ENCODE measurements around the gene RPS26.
A peak's percentile ranks its signal among the peaks of the same experiment; 100 is the strongest.
"Not testable (repeated sequence)": the region's sequence is repeated elsewhere in the genome, so short reads cannot be mapped to it uniquely, and the experiment has no call there.

Gene RPS26

DNA sequence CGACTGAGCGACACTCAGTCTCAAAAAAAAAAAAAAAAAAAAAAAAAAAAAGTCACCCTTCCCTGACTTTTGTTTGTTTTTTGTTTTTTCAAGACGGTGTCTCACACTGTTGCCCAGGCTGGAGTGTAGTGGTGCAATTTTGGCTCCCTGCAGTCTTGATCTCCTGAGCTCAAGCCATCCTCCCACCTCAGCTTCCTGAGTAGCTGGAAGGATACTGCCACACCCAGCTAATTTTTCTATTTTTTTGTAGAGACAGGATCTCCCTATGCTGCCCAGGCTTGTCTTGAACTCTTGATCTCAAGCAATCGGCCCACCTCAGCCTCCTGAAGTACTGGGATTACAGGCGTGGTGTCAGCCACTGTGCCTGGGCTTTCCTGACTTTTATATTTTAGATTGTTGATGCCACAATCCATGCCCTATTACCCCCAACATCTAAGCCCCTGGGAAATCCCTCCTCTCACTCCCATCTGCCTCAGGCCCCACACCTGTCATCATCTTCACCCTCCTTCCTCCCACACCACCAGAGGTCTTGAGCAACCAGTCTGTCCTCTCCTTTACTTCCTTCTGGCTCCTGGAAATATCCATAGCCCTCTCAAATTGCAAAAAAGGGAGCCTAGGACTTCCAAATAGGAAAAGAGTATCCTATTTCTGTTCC, 13.1 kb upstream of the RPS26 start:
- H3K9me3 ChIP-seq (ENCODE audit: control insufficient read depth, low read length): no peaks in the 10 kb centered on the region
- H3K4me3 ChIP-seq (ENCODE audit: low read length): no peak overlapping the region
- no peak for DNase-seq (ENCODE audit: low read depth)
- H3K36me3 ChIP-seq (ENCODE audit: control insufficient read depth, insufficient read depth, low read length, severe bottlenecking): peaks cover 29% of the 10 kb centered on the region
- peak overlapping the region; percentile 76 for H3K9ac ChIP-seq (ENCODE audit: low read length)
- peaks cover 18% of the 10 kb centered on the region for H3K4me1 ChIP-seq (ENCODE audit: control insufficient read depth, insufficient read depth, low read length)
- H3K27me3 ChIP-seq (replicated peaks; ENCODE audit: control insufficient read depth, insufficient read depth, low read length): no peaks in the 10 kb centered on the region

DNA sequence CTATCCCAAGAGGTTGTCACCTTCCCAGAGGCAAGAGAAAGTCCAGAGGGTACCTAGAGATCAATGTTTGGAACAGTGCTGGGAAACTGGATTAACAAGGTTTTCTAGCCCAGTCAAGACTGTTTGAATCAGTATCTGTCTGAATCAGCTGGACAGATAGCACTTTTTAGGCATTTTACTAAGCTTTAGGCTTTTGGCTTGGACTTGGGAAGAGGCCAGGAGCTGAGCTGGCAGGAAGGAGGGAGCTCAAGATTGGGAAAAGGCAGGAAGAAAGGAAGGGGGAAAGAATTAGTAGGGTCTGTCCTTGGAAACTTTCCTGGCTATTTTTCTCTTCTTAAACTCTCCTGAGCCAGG, 12.6 kb upstream of the RPS26 start:
- peak; percentile 37 for DNase-seq (ENCODE audit: low read depth)
- H3K36me3 ChIP-seq (ENCODE audit: control insufficient read depth, insufficient read depth, low read length, severe bottlenecking): peaks cover 30% of the 10 kb centered on the region
- peak overlapping the region; percentile 39 for H3K4me3 ChIP-seq (ENCODE audit: low read length)
- H3K9me3 ChIP-seq (ENCODE audit: control insufficient read depth, low read length): no peaks in the 10 kb centered on the region
- peak overlapping the region; percentile 76 for H3K9ac ChIP-seq (ENCODE audit: low read length)
- no peaks in the 10 kb centered on the region for H3K27me3 ChIP-seq (replicated peaks; ENCODE audit: control insufficient read depth, insufficient read depth, low read length)
- H3K4me1 ChIP-seq (ENCODE audit: control insufficient read depth, insufficient read depth, low read length): peaks cover 18% of the 10 kb centered on the region

DNA sequence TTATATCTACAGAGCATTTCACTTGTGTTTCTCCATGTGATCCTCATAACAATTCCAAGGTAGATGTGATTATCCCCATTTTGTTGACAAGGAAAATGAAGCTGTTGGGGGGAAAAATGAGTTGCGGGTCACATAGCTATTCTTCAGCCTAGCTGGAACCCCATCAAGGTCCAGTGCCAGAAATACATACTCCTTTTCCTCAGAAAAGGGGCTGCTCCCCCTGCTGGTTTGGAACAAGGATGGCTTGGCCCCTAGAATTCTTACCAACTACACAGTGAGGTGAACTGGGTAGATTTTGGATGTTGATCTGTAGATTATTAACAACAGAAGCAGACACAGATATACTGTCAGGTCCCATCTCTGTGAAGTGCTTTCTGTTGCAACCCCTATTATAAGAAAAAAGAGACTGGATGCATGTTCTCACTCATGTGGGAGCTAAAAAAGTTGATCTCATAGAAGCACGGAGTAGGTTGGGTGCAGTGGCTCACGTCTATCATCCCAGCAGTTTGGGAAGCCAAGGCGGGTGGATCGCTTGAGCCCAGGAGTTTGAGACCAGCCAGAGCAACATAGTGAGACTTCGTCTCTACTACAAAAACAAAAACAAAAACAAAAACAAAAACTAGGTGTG, 11.9 kb upstream of the RPS26 start:
- Histone ChIP-seq H3K9me3 (ENCODE audit: control insufficient read depth, low read length) (no peaks in the 10 kb centered on the region), H3K27me3 (replicated peaks; ENCODE audit: control insufficient read depth, insufficient read depth, low read length) (no peaks in the 10 kb centered on the region), H3K4me1 (ENCODE audit: control insufficient read depth, insufficient read depth, low read length) (peaks cover 18% of the 10 kb centered on the region), H3K9ac (ENCODE audit: low read length) (peak overlapping the region; percentile 76), H3K4me3 (ENCODE audit: low read length) (peak overlapping the region; percentile 39), H3K36me3 (ENCODE audit: control insufficient read depth, insufficient read depth, low read length, severe bottlenecking) (peaks cover 34% of the 10 kb centered on the region)
- peak; percentile 88 for DNase-seq (ENCODE audit: low read depth)

DNA sequence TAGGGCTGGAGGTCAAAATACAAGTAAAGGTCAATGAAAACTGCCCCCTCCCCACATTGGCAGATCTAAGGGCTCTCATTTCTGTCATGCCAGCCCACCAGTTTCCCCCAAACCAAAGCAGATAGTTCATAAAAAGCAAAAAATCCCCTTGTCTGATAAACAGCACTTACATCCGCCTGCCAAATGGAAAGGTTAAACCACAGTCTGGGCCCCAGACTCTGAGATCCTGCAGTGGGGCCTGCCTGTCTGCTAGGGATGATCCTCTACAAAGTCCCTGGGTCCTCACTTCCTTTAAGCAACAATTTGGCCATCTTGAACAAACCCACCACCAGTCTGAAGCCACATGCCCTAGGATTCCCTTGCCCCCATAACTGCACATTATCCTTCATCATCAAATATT, 9.7 kb upstream of the RPS26 start:
- Histone ChIP-seq H3K4me1 (ENCODE audit: control insufficient read depth, insufficient read depth, low read length) (peaks cover 34% of the 10 kb centered on the region), H3K36me3 (ENCODE audit: control insufficient read depth, insufficient read depth, low read length, severe bottlenecking) (peaks cover 34% of the 10 kb centered on the region), H3K9me3 (ENCODE audit: control insufficient read depth, low read length) (no peaks in the 10 kb centered on the region), H3K9ac (ENCODE audit: low read length) (no peak overlapping the region), H3K27me3 (replicated peaks; ENCODE audit: control insufficient read depth, insufficient read depth, low read length) (no peaks in the 10 kb centered on the region), H3K4me3 (ENCODE audit: low read length) (no peak overlapping the region)
- no peak for DNase-seq (ENCODE audit: low read depth)

DNA sequence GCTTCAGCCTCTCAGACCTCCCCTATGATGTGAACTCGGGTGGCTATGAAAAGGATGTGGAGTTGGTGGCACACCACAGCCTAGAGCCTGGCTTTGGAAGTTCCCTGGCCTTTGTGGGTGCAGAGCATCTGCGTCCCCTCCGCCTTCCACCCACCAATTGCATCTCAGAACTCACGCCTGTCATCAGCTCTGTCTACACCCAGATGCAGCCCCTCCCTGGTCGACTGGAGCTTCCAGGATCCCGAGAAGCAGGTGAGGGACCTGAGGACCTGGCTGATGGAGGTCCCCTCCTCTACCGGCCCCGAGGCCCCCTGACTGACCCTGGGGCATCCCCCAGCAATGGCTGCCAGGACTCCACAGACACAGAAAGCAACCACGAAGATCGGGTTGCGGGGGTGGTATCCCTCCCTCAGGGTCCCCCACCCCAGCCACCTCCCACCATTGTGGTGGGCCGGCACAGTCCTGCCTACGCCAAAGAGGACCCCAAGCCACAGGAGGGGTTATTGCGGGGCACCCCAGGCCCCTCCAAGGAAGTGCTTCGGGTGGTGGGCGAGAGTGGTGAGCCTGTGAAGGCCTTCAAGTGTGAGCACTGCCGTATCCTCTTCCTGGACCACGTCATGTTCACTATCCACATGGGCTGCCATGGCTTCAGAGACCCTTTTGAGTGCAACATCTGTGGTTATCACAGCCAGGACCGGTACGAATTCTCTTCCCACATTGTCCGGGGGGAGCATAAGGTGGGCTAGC, 7.0 kb upstream of the RPS26 start:
- Histone ChIP-seq H3K4me3 (ENCODE audit: low read length) (no peak overlapping the region), H3K9ac (ENCODE audit: low read length) (no peak overlapping the region), H3K4me1 (ENCODE audit: control insufficient read depth, insufficient read depth, low read length) (peaks cover 29% of the 10 kb centered on the region), H3K27me3 (replicated peaks; ENCODE audit: control insufficient read depth, insufficient read depth, low read length) (no peaks in the 10 kb centered on the region), H3K36me3 (ENCODE audit: control insufficient read depth, insufficient read depth, low read length, severe bottlenecking) (peaks cover 29% of the 10 kb centered on the region), H3K9me3 (ENCODE audit: control insufficient read depth, low read length) (no peaks in the 10 kb centered on the region)
- no peak for DNase-seq (ENCODE audit: low read depth)

DNA sequence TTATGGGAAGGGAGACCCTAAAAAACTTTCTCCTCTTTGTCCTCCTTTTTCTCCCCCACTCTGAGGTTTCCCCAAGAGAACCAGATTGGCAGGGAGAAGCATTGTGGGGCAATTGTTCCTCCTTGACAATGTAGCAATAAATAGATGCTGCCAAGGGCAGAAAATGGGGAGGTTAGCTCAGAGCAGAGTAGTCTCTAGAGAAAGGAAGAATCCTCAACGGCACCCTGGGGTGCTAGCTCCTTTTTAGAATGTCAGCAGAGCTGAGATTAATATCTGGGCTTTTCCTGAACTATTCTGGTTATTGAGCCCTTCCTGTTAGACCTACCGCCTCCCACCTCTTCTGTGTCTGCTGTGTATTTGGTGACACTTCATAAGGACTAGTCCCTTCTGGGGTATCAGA, 4.6 kb upstream of the RPS26 start:
- Histone ChIP-seq H3K36me3 (ENCODE audit: control insufficient read depth, insufficient read depth, low read length, severe bottlenecking) (peaks cover 27% of the 10 kb centered on the region), H3K27me3 (replicated peaks; ENCODE audit: control insufficient read depth, insufficient read depth, low read length) (no peaks in the 10 kb centered on the region), H3K4me1 (ENCODE audit: control insufficient read depth, insufficient read depth, low read length) (peaks cover 36% of the 10 kb centered on the region), H3K9ac (ENCODE audit: low read length) (peak overlapping the region; percentile 65), H3K9me3 (ENCODE audit: control insufficient read depth, low read length) (no peaks in the 10 kb centered on the region), H3K4me3 (ENCODE audit: low read length) (peak overlapping the region; percentile 56)
- DNase-seq (ENCODE audit: low read depth): no peak

DNA sequence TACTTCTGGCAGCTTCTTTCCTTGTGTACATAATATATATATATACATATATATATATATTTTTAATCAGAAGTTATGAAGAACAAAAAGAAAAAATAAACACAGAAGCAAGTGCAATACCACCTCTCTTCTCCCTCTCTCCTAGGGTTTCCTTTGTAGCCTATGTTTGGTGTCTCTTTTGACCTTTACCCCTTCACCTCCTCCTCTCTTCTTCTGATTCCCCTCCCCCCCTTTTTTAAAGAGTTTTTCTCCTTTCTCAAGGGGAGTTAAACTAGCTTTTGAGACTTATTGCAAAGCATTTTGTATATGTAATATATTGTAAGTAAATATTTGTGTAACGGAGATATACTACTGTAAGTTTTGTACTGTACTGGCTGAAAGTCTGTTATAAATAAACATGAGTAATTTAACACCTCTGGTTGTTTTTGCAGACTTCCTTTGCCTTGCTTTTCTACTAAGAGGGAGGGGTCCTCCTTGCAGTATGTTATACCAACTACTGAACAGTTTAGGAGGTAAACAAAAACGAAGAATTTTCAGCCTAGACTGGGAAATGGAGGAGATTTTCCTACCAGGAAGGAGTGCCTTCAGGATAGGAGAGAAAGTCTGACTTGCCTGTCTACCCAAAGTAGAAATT, 3.6 kb upstream of the RPS26 start:
- peaks cover 36% of the 10 kb centered on the region for H3K4me1 ChIP-seq (ENCODE audit: control insufficient read depth, insufficient read depth, low read length)
- no peak overlapping the region for H3K4me3 ChIP-seq (ENCODE audit: low read length)
- H3K9ac ChIP-seq (ENCODE audit: low read length): peak overlapping the region; percentile 32
- no peak for DNase-seq (ENCODE audit: low read depth)
- no peaks in the 10 kb centered on the region for H3K9me3 ChIP-seq (ENCODE audit: control insufficient read depth, low read length)
- peaks cover 23% of the 10 kb centered on the region for H3K36me3 ChIP-seq (ENCODE audit: control insufficient read depth, insufficient read depth, low read length, severe bottlenecking)
- no peaks in the 10 kb centered on the region for H3K27me3 ChIP-seq (replicated peaks; ENCODE audit: control insufficient read depth, insufficient read depth, low read length)

DNA sequence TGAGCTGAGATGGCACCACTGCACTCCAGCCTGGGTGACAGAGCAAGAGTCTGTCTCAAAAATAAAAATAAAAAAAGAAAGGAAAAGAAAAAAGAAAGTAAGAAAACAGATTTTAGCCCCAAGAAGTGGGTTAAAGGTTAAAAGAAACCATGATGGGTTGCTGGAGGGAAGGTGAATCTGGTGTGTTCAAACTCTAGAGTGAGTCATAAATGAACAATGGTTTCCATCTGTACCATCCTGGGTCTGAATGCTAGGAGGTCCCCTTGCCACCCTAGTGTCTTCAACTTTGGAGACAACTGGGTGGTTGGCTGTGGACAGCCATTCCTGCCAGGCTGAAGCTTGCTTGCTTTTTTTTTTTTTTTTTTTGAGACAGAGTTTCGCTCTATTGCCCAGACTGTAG, 1.6 kb upstream of the RPS26 start:
- Histone ChIP-seq H3K9ac (ENCODE audit: low read length) (no peak overlapping the region), H3K9me3 (ENCODE audit: control insufficient read depth, low read length) (no peaks in the 10 kb centered on the region), H3K4me3 (ENCODE audit: low read length) (no peak overlapping the region), H3K4me1 (ENCODE audit: control insufficient read depth, insufficient read depth, low read length) (peaks cover 43% of the 10 kb centered on the region), H3K36me3 (ENCODE audit: control insufficient read depth, insufficient read depth, low read length, severe bottlenecking) (peaks cover 27% of the 10 kb centered on the region), H3K27me3 (replicated peaks; ENCODE audit: control insufficient read depth, insufficient read depth, low read length) (no peaks in the 10 kb centered on the region)
- no peak for DNase-seq (ENCODE audit: low read depth)

DNA sequence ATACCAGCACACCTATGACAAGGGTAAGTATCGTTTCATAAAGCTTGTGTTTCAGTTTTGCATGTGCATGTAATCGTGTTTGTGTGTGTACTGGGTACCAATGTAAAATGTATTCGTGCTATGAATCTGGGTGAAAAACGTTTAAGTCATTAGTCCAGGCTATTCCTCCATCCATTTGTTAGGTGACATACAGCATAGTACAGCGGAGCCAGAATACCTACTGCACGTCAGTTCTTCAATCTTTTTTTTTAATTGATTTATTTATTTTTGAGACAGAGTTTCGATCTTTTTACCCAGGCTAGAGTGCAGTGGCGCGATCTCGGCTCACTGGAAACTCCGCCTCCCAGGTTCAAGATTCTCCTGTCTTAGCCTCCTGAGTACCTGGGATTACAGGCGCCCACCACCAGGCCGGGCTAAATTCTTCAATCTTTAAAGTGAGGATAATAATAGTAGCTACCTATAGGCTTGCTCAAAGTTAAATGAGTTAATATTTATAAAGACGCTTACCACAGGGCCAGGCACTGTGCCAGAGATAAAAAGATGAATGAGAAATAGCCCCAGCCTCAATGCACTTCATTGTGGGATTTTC, 661 bp upstream of the RPS26 start:
- Histone ChIP-seq H3K9me3 (ENCODE audit: control insufficient read depth, low read length) (no peaks in the 10 kb centered on the region), H3K27me3 (replicated peaks; ENCODE audit: control insufficient read depth, insufficient read depth, low read length) (no peaks in the 10 kb centered on the region), H3K36me3 (ENCODE audit: control insufficient read depth, insufficient read depth, low read length, severe bottlenecking) (peaks cover 32% of the 10 kb centered on the region), H3K4me1 (ENCODE audit: control insufficient read depth, insufficient read depth, low read length) (peaks cover 37% of the 10 kb centered on the region), H3K4me3 (ENCODE audit: low read length) (peak overlapping the region; percentile 78), H3K9ac (ENCODE audit: low read length) (peak overlapping the region; percentile 85)
- no peak for DNase-seq (ENCODE audit: low read depth)

DNA sequence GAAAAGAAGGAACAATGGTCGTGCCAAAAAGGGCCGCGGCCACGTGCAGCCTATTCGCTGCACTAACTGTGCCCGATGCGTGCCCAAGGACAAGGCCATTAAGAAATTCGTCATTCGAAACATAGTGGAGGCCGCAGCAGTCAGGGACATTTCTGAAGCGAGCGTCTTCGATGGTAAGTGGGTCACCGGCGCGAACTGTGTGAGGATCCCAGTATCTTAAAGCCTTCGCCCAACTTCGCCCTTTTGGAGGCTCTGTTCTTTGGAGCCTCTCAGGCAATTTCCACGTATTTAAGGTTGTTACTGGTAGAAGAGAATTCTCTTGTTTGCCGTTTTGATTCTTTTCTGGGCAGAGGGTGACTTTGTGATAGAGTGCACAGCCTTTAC, 704 bp downstream of the RPS26 start:
- H3K4me3 ChIP-seq (ENCODE audit: low read length): peak overlapping the region; percentile 84
- DNase-seq (ENCODE audit: low read depth); H3K27me3 ChIP-seq (replicated peaks; ENCODE audit: control insufficient read depth, insufficient read depth, low read length); H3K9me3 ChIP-seq (ENCODE audit: control insufficient read depth, low read length): not testable (repeated sequence)
- peaks cover 23% of the 10 kb centered on the region for H3K4me1 ChIP-seq (ENCODE audit: control insufficient read depth, insufficient read depth, low read length)
- peaks cover 32% of the 10 kb centered on the region for H3K36me3 ChIP-seq (ENCODE audit: control insufficient read depth, insufficient read depth, low read length, severe bottlenecking)
- H3K9ac ChIP-seq (ENCODE audit: low read length): peak overlapping the region; percentile 92

DNA sequence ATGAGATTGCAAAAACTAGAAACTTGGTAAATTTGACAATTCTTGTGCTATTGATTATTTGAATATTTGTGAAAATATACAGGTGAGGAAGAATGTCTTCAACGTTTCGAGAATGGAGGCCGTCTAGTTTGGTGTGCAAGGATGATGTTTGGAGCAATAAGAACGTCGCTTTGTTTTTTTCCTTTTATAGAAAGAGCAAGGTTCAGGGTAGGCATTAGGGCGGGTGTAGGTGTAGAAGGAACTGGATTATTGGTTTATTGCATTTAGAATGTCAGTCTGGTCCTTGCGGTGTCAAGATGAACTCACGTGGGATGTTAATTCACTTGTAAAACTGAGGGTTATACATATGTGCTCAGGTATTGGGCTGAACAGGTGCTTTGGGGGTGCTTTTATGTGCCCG, 1.1 kb downstream of the RPS26 start:
- Histone ChIP-seq H3K27me3 (replicated peaks; ENCODE audit: control insufficient read depth, insufficient read depth, low read length) (no peaks in the 10 kb centered on the region), H3K4me3 (ENCODE audit: low read length) (peak overlapping the region; percentile 84), H3K9me3 (ENCODE audit: control insufficient read depth, low read length) (no peaks in the 10 kb centered on the region), H3K4me1 (ENCODE audit: control insufficient read depth, insufficient read depth, low read length) (peaks cover 19% of the 10 kb centered on the region), H3K9ac (ENCODE audit: low read length) (peak overlapping the region; percentile 92), H3K36me3 (ENCODE audit: control insufficient read depth, insufficient read depth, low read length, severe bottlenecking) (peaks cover 32% of the 10 kb centered on the region)
- no peak for DNase-seq (ENCODE audit: low read depth)
